SU-DHL-6 (cell line): ENCODE data around the gene SPAG9.

Experiments
- H2AFZ ChIP-seq: fragments of 200-600 bp; sonication (generic); 2 replicates; pipeline ENCODE4 v1.6.1; 2014; ENCODE audit warnings: low read depth, mild to moderate bottlenecking, moderate library complexity, mixed read lengths, antibody characterized with exemption, low read length; ENCODE audit not compliant: severe bottlenecking
- H3F3A ChIP-seq: fragments of 200-600 bp; shearing (Covaris generic); 2 replicates; pipeline ENCODE4 v1.6.0; 2016; ENCODE audit warnings: antibody characterized with exemption, mild to moderate bottlenecking; ENCODE audit not compliant: insufficient read depth
- H3K27ac ChIP-seq: fragments of 200-600 bp; sonication (generic); 2 replicates; pipeline ENCODE4 v1.5.1; 2016; ENCODE audit warnings: low read depth, mild to moderate bottlenecking, low read length, moderate library complexity, mixed read lengths
- H3K27me3 ChIP-seq: fragments of 200-600 bp; sonication (generic), shearing (Covaris generic); 2 replicates; pipeline ENCODE4 v1.6.0; 2014; ENCODE audit warnings: mild to moderate bottlenecking, low read length
- H3K36me3 ChIP-seq: fragments of 200-600 bp; sonication (generic); 2 replicates; pipeline ENCODE4 v1.6.1; 2014; ENCODE audit warnings: mild to moderate bottlenecking, low read length, mixed read lengths
- H3K4me2 ChIP-seq: fragments of 300-600, 200-600 bp; shearing (Covaris generic), sonication (generic); 2 replicates; pipeline ENCODE4 v1.6.0; 2014; ENCODE audit warnings: low read length, low read depth, mild to moderate bottlenecking; ENCODE audit not compliant: poor library complexity, severe bottlenecking
- H3K4me3 ChIP-seq: fragments of 200-600 bp; sonication (generic); 2 replicates; pipeline ENCODE4 v1.5.1; 2014; ENCODE audit warnings: antibody characterized with exemption, low read length, mild to moderate bottlenecking, mixed read lengths; ENCODE audit not compliant: insufficient read depth, poor library complexity, severe bottlenecking
- H3K79me2 ChIP-seq: fragments of 200-600 bp; sonication (generic); 2 replicates; pipeline ENCODE4 v1.6.1; 2014; ENCODE audit warnings: mild to moderate bottlenecking, low read length, moderate library complexity; ENCODE audit not compliant: insufficient read depth
- H3K9ac ChIP-seq: fragments of 200-600 bp; sonication (generic); 2 replicates; pipeline ENCODE4 v1.7.0; 2014; ENCODE audit warnings: mild to moderate bottlenecking, low read length
- H3K9me2 ChIP-seq: fragments of 200-600 bp; sonication (generic); replicated peaks from 2 replicates; pipeline ENCODE4 v1.6.1; 2014; ENCODE audit warnings: low read length; ENCODE audit not compliant: insufficient read depth
- H3K9me3 ChIP-seq: fragments of 200-600 bp; sonication (generic); 2 replicates; pipeline ENCODE4 v1.6.1; 2014; ENCODE audit warnings: low read length, mixed read lengths; ENCODE audit not compliant: insufficient read depth
- H4K20me1 ChIP-seq: fragments of 200-600 bp; sonication (generic); 2 replicates; pipeline ENCODE4 v1.6.1; 2014; ENCODE audit warnings: low read depth, mild to moderate bottlenecking, antibody characterized with exemption, low read length, moderate library complexity, mixed read lengths
- EZH2phosphoT487 ChIP-seq: fragments of 200-600 bp; sonication (generic), shearing (Covaris generic); conservative IDR thresholded peaks from 2 replicates; pipeline ENCODE4 v1.6.1; 2018; ENCODE audit warnings: mild to moderate bottlenecking, antibody characterized with exemption, low read length, moderate library complexity, mixed read lengths
- TF ChIP-seq, protein P1 (sequence below): fragments of 200-600 bp; sonication (generic); IDR thresholded peaks from one replicate; pipeline ENCODE4 v1.5.1; 2017; ENCODE audit warnings: antibody characterized with exemption, mild to moderate bottlenecking, low read length, moderate library complexity; ENCODE audit not compliant: insufficient read depth, poor library complexity, severe bottlenecking

The SPAG9 gene

DNA sequence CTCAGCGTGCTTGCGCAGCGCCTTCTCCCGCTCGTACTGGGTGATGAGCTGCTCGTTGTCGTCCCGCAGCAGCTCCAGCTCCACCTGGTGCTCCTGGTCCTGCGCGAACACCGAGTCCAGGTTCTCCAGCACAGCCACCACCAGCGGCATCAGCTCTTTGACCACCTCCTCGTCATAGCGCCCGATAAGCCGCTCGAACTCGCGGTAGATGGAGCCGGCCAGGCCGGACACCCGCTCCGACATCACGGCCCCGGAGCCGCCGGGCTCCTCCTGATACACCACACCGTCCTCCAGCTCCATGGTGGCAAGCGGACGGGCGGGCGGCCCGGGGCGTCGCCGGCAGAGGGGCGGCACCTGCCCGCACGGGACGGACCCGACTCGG, 320 bp downstream of the SPAG9 start:
- Histone ChIP-seq H3K27ac (peak overlapping the region; percentile 74), H2AFZ (peak overlapping the region; percentile 73), H4K20me1 (no peaks in the 10 kb centered on the region; the same call in 1 of the 2 replicates), H3K4me3 (peak overlapping the region; percentile 87), H3F3A (peaks cover 7% of the 10 kb centered on the region; the same call in 1 of the 2 replicates), H3K9me2 (no peaks in the 10 kb centered on the region), H3K4me2 (peak overlapping the region; percentile 88), H3K36me3 (no peaks in the 10 kb centered on the region), H3K9me3 (no peaks in the 10 kb centered on the region), H3K27me3 (no peaks in the 10 kb centered on the region), H3K9ac (peak overlapping the region; percentile 95), H3K79me2 (peaks cover 44% of the 10 kb centered on the region)
- no peak for TF ChIP-seq EZH2phosphoT487
- TF ChIP-seq, protein P1, sequence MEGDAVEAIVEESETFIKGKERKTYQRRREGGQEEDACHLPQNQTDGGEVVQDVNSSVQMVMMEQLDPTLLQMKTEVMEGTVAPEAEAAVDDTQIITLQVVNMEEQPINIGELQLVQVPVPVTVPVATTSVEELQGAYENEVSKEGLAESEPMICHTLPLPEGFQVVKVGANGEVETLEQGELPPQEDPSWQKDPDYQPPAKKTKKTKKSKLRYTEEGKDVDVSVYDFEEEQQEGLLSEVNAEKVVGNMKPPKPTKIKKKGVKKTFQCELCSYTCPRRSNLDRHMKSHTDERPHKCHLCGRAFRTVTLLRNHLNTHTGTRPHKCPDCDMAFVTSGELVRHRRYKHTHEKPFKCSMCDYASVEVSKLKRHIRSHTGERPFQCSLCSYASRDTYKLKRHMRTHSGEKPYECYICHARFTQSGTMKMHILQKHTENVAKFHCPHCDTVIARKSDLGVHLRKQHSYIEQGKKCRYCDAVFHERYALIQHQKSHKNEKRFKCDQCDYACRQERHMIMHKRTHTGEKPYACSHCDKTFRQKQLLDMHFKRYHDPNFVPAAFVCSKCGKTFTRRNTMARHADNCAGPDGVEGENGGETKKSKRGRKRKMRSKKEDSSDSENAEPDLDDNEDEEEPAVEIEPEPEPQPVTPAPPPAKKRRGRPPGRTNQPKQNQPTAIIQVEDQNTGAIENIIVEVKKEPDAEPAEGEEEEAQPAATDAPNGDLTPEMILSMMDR = no peak

DNA sequence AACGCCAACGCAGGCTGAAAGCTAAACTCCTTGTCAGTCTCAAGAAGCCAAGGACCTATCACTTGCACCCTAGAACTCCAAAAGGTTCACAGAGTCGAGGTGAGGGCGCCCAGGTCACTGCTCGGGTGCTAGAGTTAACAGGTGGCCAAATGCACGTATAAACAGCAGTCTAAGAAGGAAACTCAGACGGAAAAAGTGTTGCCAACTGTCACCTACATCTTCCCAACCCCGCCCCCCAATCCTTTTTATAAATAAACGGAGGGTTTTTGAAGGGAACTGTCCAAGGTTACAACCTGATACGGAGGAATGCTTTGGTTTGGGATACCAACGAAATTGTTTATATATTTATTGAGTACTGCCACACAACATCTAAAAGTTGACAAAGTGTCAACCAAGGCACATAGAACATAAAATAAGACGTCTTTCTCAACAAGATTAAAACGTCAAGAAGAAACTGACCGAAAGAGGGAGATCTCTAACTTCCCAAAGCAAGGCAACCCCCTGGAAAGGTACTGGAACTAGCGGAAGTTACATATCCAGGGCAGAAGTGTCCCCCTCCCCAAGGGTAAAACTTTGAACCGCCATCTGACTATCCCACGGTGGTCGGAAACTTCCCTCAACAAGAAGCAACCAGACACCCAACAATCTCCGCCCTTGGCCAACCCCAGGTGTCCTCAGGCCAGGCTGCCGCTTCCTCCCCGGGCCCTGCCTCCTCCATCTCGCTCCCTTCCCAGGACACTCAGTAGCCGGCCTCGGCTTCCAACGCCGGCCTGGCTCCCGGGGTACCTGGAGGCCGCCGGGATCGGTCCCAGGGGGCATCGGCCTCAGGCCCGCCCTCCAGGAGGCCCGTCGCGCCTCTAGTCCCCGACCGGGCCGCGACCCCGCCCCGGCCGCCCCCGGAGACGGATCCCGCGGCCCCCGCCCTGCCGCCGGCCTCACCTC, 982 bp downstream of the SPAG9 start:
- H3K9me2 ChIP-seq = no peaks in the 10 kb centered on the region
- no peak for TF ChIP-seq EZH2phosphoT487
- TF ChIP-seq, protein P1 = no peak
- H3K4me3 ChIP-seq = peak overlapping the region; percentile 87
- no peaks in the 10 kb centered on the region for H3K27me3 ChIP-seq
- peak overlapping the region; percentile 95 for H3K9ac ChIP-seq
- peaks cover 51% of the 10 kb centered on the region for H3K79me2 ChIP-seq
- H4K20me1 ChIP-seq = no peaks in the 10 kb centered on the region; the same call in 1 of the 2 replicates
- H3K27ac ChIP-seq = peak overlapping the region; percentile 74
- H3K36me3 ChIP-seq = no peaks in the 10 kb centered on the region
- peak overlapping the region; percentile 73 for H2AFZ ChIP-seq
- peaks cover 7% of the 10 kb centered on the region; the same call in 1 of the 2 replicates for H3F3A ChIP-seq
- H3K4me2 ChIP-seq = peak overlapping the region; percentile 88
- no peaks in the 10 kb centered on the region for H3K9me3 ChIP-seq

DNA sequence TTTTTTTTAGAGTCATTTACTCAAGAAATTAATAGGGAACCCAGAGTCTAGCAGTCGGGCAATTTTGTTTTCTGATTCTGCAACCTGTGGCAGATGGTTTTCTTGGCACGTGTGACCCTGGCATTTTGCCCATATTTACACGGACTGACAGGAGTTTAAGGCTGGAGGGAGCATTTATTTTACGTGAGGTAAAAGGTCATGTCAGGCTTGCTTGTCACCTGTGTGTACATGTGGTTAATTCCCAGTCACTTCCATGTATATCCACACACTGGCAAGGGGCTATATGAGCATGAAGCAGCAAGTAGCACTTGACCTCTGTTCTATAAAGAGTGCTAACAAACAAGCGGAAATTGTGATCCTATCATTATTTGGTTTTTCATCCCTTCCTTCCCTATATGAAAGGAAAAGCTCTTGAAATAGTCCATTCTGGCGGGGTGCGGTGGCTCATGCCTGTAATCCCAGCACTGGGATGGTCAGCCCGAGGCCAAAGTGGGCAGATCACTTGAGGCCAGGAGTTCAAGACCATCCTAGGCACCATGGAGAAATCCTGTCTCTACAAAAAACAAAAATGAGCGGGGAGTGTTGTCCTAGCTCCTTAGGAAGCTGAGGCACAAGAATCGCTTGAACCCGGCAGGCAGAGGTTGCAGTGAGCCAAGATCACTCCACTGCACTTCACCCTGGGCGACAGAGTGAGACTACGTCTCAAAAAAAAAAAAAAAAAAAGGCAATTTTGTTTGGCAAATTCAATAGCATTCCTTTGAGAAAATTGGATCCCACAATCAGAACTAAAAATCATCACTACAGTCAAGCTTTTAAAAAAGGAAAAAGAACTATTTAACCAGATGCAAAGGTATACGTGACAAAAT, 2.1 kb downstream of the SPAG9 start:
- TF ChIP-seq, protein P1 = no peak
- no peak for TF ChIP-seq EZH2phosphoT487
- Histone ChIP-seq H3K9ac (peak overlapping the region; percentile 95), H3K4me3 (peak overlapping the region; percentile 87), H3K27me3 (no peaks in the 10 kb centered on the region), H3K79me2 (peaks cover 62% of the 10 kb centered on the region), H3K9me3 (no peaks in the 10 kb centered on the region), H3K9me2 (no peaks in the 10 kb centered on the region), H3K36me3 (no peaks in the 10 kb centered on the region), H2AFZ (no peak overlapping the region), H3F3A (peaks cover 7% of the 10 kb centered on the region; the same call in 1 of the 2 replicates), H3K27ac (no peak overlapping the region), H4K20me1 (no peaks in the 10 kb centered on the region; the same call in 1 of the 2 replicates), H3K4me2 (peak overlapping the region; percentile 88)
